Left cardiac atrium (tissue), 4 donors: ENCODE measurements around the gene ZNF501. TPM values are rescaled to one million over a fixed set of nuclear protein-coding genes. Genes with fewer than 3 reads are reported as not detected.

Experiments used
- ATAC-seq, 2 donors: fragments of 200-7000 bp; cut with Tn5 transposase; one replicate each; pipeline ENCODE4 v1.9.1; 2020; ENCODE audit warnings: mild to moderate bottlenecking in 2 of 2, moderate library complexity in 2 of 2
- DNase-seq: peaks from one replicate; pipeline ENCODE4 v3.0.0-alpha.2; 2020
- intact Hi-C, 2 donors: fragments of 100-400 bp; cut with DNase I; formaldehyde crosslinking; loops; one replicate each; pipeline versions ENCODE4 v1.14.1 to v1.15.1; 2022 to 2023
- long read RNA-seq: library from polyadenylated mRNA; unstranded; transcript quantifications from one replicate; pipeline ENCODE4 v2.0.0, GENCODE V29; 2021
- total RNA-seq, 2 donors: library from RNA; stranded (reverse); fragmentation: NEBNext Ultra II Directional; extraction: Animal tissue kit (Norgen Biotek cat#: 25700); gene quantifications; one replicate each; pipeline ENCODE4 v1.2.1, GENCODE V29; 2021
- donor health status: DM: no; HTN: yes; CAD: no.
- donor health status: DM: no; HTN: yes; CAD: no; lungs with severe emphysema.
- donor health status: DM: yes; HTN: yes; CAD: no.
- donor health status: Dilated cardiomyopathy.

The ZNF501 gene
- total RNA-seq: 1 to 10 TPM; 4.0 to 5.0 TPM
- long read RNA-seq, partial matches to known transcripts: 0 of 6 reads
- long read RNA-seq, other reads (novel, unspliced or antisense): 2 of 6 reads

- ATAC-seq (peak; percentile 100), DNase-seq (peak; percentile 97)
- intact Hi-C loops: loop anchor here in 1 of 2 donors (2.0 kb wide), 1 partner anchor 17 kb away; the partner anchor contains the start of gene ZNF502
These were observed at the start of gene ZNF501 for GRCh38 chr3:44729384-44729910. Gene ZNF501 (plus strand): TSS chr3:44729635. CDS start chr3:44734422, 4,787 bp downstream.

GRCh38 chr3:44680921-44681455 is 48.4 kb upstream of the ZNF501 start:
- DNase-seq: no peak
- no peak for ATAC-seq
- intact Hi-C loops: no loop called here

DNA sequence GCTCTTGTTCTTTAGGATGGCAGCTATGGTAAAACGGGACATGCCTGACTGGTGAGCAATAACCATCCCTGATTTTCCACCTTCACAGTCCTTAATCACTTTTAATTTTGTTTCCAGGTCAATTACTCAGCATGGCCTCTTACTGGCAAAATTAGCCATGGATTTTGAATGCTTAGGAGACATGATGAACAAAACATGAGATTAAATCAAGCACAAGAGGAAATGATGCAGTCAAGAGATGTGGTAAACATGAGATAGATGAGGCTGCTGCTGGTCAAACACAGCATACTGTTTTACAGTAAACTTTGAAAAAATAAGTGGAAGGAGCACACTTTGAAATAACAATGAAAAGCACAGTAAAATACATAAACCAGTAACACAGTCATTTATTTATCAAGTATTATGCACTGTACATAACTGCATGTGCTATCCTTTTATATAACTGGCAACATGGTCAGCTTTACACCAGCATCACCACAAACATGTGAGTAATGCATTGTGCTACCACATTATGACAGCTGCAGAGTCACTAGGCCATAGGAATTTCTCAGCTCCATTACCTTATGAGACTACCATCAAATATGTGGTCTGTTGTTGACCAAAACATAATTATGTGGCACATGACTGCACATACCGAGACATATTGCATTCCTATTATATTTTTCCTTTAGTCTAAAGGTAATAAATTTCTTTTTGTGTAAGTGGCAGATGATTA is 47.1 kb upstream of the ZNF501 start:
- no peak for DNase-seq
- no peak for ATAC-seq
- intact Hi-C loops: no loop called here

- ATAC-seq (peak; percentile 98 to 99), DNase-seq (peak; percentile 89)
- intact Hi-C loops: no loop called here
These were observed 44.2 kb upstream of the ZNF501 start for GRCh38 chr3:44685128-44685800.

GRCh38 chr3:44687898-44688297 is 41.5 kb upstream of the ZNF501 start:
- ATAC-seq (no peak), DNase-seq (no peak)
- intact Hi-C loops: no loop called here

DNA sequence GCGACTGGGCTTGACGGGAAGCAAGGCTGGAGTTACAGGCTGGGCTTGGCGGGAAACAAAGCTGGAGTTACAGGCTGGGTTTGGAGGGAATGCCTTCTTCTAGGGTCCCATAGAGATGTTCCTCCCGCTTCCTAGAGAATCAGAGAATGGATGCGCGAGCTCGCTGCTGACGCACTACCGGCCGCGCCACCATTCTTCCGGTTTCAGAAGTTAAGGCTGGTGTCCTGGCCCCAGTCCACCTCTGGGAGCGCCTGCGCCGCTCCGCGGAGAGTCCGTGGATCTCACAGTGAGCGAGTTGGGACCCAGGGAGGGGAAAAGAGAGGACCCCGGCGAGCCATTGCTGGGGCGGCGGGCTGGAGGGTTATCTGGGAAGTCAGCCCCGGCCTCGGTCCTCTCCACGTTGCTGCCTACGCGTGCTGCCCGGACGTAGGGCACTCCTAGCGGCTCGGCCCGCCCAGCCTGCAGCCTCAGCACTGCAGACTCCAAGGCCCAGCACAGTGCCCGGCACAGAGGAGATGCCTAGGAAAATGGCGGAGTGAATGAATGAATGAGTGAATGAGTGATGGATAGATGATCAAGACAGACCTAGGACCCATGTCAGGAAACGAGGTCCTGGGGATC is 16.9 kb upstream of the ZNF501 start, which contains the start of gene ZNF502:
TSS of gene ZNF502 (plus strand) at position 206 of the 621 bp plus-strand sequence. CDS start 7,602 bp downstream, outside the sequence.
- ATAC-seq (peak; percentile 99), DNase-seq (peak; percentile 92)
- intact Hi-C loops: loop anchor here in 1 of 2 donors (2.0 kb wide), 1 partner anchor 16 kb away; the partner anchor contains the start of gene ZNF501

- intact Hi-C loops: no loop called here
- no peak for ATAC-seq
- no peak for DNase-seq
These were observed 8.0 kb upstream of the ZNF501 start for GRCh38 chr3:44721231-44722102.

DNA sequence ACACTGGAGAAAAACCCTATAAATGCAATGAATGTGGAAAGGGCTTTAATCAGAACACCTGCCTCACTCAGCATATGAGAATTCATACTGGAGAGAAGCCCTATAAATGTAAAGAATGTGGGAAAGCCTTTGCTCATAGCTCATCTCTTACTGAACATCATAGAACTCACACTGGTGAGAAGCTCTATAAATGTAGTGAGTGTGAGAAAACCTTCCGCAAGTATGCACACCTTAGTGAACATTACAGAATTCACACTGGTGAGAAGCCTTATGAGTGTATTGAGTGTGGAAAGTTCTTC is 7.4 kb upstream of the ZNF501 start:
- intact Hi-C loops: no loop called here

DNA sequence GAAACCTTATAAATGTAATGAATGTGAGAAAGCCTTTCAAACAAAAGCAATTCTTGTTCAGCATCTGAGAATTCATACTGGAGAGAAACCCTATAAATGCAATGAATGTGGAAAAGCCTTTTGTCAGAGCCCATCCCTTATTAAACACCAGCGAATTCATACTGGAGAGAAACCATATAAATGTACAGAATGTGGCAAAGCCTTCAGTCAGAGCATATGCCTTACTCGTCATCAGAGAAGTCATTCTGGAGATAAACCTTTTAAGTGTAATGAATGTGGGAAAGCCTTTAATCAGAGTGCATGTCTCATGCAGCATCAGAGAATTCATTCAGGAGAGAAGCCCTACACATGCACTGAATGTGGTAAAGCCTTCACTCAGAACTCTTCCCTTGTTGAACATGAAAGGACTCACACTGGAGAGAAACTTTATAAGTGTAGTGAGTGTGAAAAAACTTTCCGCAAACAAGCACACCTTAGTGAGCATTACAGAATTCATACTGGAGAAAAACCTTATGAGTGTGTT is 5.3 kb downstream of the ZNF501 start:
- no peak for DNase-seq
- intact Hi-C loops: no loop called here
- no peak for ATAC-seq

More for the DNA sequence above, 7.4 kb upstream of the ZNF501 start:
- ATAC-seq (no peak), DNase-seq (no peak)

- DNase-seq: no peak
- intact Hi-C loops: no loop called here
- ATAC-seq: no peak
These were observed 31.6 kb downstream of the ZNF501 start for GRCh38 chr3:44761101-44761423.

DNA sequence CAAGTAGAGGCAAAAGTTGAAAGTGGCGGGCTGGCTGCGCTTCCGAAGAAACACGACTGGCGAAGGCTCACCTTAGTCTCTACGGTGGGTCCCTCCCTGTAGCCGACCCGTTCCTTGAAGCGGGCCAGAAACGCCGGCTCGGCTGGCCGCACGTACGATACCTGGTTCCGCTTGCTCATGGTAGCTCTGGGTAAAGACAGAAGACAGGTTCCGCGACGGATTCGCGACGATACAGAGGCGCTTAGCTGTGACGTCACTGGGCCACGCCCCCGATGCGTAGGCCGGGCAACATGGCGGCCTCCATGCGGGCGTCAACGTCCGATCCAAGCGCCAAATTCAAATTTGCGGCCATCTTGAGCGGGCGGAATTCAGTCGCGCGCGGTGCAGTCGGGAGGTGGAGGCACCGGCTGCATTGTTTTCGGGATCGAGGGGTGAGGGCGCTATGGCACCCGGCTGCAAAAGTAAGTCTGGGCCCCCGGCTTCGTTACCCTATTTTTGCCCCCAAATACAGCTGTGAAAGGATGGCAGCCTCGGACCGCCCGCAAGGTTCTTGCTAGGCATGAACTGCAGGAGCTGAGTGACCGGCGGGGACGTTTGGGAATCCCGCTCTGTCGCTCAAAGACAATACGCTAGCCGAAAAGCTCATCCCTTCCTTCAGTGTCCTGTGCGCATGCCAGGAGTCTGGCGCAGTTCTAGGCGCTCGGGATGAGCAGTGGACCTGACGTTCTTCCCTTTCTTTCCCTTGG is 32.2 kb downstream of the ZNF501 start, which contains the start of the genes KIAA1143 and KIF15:
TSS of gene KIAA1143 (minus strand) at position 196 of the 746 bp plus-strand sequence. CDS start at position 179, 17 bp downstream.
TSS of gene KIF15 (plus strand) at position 371 of the 746 bp plus-strand sequence. CDS start at position 443, 72 bp downstream.
- peak; percentile 100 for ATAC-seq
- intact Hi-C loops: no loop called here
- DNase-seq: peak; percentile 97

GRCh38 chr3:44762170-44762677 is 32.8 kb downstream of the ZNF501 start:
- DNase-seq (no peak), ATAC-seq (no peak)
- intact Hi-C loops: no loop called here

GRCh38 chr3:44762690-44763089 is 33.3 kb downstream of the ZNF501 start:
- no peak for ATAC-seq
- DNase-seq: no peak
- intact Hi-C loops: no loop called here

GRCh38 chr3:44764248-44764647 is 34.8 kb downstream of the ZNF501 start:
- DNase-seq (no peak), ATAC-seq (no peak)
- intact Hi-C loops: no loop called here

GRCh38 chr3:44771424-44772098 is 42.1 kb downstream of the ZNF501 start:
- ATAC-seq (no peak), DNase-seq (no peak)
- intact Hi-C loops: no loop called here

DNA sequence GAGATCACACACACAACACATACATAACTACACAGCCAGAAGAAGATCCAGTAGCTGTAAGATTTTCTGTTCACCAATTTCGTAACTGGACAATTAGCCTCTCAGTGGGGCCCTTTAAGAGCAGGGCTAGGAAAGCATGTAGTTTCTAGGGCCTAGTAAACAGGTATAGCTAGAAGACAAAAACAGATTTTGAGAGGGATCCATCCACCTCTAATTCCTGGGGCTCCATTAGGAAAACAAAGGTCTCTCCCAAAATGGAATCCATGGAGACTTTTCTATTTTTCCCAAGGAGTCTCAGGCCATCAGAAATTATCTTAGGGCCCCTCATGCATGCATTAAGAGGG is 42.6 kb downstream of the ZNF501 start:
- no peak for ATAC-seq
- intact Hi-C loops: no loop called here

DNA sequence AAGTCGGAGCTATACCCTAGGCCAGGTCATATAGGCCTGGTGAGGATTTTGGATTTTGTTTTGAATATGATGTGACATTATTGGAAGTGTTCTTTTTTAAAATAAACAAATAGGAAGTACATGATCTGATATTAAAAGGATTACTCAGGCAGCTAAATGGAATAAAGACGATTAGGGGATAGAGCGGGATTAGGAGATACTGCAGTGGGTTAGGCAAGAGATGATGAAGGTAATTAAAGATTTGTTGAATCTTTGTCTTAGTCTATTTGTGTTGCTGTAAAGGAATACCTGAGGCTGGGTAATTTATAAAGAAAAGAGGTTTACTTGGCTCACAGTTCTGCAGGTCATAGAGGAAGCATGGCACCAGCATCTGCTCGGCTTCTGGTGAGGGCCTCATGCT is 53.5 kb downstream of the ZNF501 start:
- intact Hi-C loops: no loop called here
- ATAC-seq (no peak), DNase-seq (no peak)

More for the DNA sequence above, 42.6 kb downstream of the ZNF501 start:
- no peak for DNase-seq
